ENCODE measurements around the gene UBAP2.

The UBAP2 gene

GRCh38 chr9:34048727-34049629 lies at the start of gene UBAP2:
Gene UBAP2 (minus strand): TSS chr9:34048887. CDS start chr9:34017148, 31,739 bp downstream.
- Histone ChIP-seq H2AFZ (ENCODE audit: low read length) (peak within 1 kb of the TSS; percentile 92), H3F3A (ENCODE audit: insufficient read depth, low read length) (peaks cover 25% of the 10 kb centered on the region), H3K4me2 (ENCODE audit: low read depth, low read length) (peak within 1 kb of the TSS; percentile 94), H3K36me3 (replicated peaks; ENCODE audit: insufficient read depth, low read length) (no peaks in the 10 kb centered on the region; the same call in 1 of the 2 replicates), H3K4me1 (ENCODE audit: low read length) (peaks cover 28% of the 10 kb centered on the region), H3K27ac (ENCODE audit: low read length) (peak within 1 kb of the TSS; percentile 88), H3K9ac (ENCODE audit: low read length) (peak within 1 kb of the TSS; percentile 98), H4K20me1 (ENCODE audit: insufficient read depth, low read length) (0 out of 2 replicates have a peak, but pooled peaks cover 5% of the 10 kb centered on the region), H3K9me3 (replicated peaks; ENCODE audit: insufficient read depth, low read length) (no peaks in the 10 kb centered on the region), H3K9me2 (replicated peaks; ENCODE audit: insufficient read depth, low read length) (no peaks in the 10 kb centered on the region), H3K27me3 (replicated peaks; ENCODE audit: insufficient read depth, low read length) (no peaks in the 10 kb centered on the region), H3K4me3 (ENCODE audit: low read length) (peak within 1 kb of the TSS; percentile 97), H3K79me2 (ENCODE audit: low read length) (peaks cover 47% of the 10 kb centered on the region)
- TF ChIP-seq EZH2 (optimal IDR thresholded peaks at IDR 0.05; ENCODE audit: low read depth, low read length) (no peak), CTCF (IDR thresholded peaks at IDR 0.05; ENCODE audit: low read length) (no peak), EZH2phosphoT487 (IDR thresholded peaks at IDR 0.05; ENCODE audit: low read length) (no peak)
- peak; percentile 98 for DNase-seq

GRCh38 chr9:34098307-34098706 lies 49.6 kb upstream of the UBAP2 start:
- Histone ChIP-seq H4K20me1 (ENCODE audit: insufficient read depth, low read length) (no peaks in the 10 kb centered on the region), H3F3A (ENCODE audit: insufficient read depth, low read length) (no peaks in the 10 kb centered on the region), H3K9me3 (replicated peaks; ENCODE audit: insufficient read depth, low read length) (no peaks in the 10 kb centered on the region), H3K4me1 (ENCODE audit: low read length) (no peaks in the 10 kb centered on the region), H3K27me3 (replicated peaks; ENCODE audit: insufficient read depth, low read length) (no peaks in the 10 kb centered on the region), H3K27ac (ENCODE audit: low read length) (no peak overlapping the region), H2AFZ (ENCODE audit: low read length) (no peak overlapping the region), H3K4me2 (ENCODE audit: low read depth, low read length) (no peak overlapping the region), H3K79me2 (ENCODE audit: low read length) (no peaks in the 10 kb centered on the region; the same call in none of the 2 replicates), H3K4me3 (ENCODE audit: low read length) (no peak overlapping the region), H3K9ac (ENCODE audit: low read length) (no peak overlapping the region), H3K9me2 (replicated peaks; ENCODE audit: insufficient read depth, low read length) (no peaks in the 10 kb centered on the region), H3K36me3 (replicated peaks; ENCODE audit: insufficient read depth, low read length) (peaks cover 5% of the 10 kb centered on the region)
- no peak for TF ChIP-seq CTCF (IDR thresholded peaks at IDR 0.05; ENCODE audit: low read length)
- no peak for DNase-seq

GRCh38 chr9:34097865-34098264 lies 49.2 kb upstream of the UBAP2 start:
- Histone ChIP-seq H2AFZ (ENCODE audit: low read length) (no peak overlapping the region), H3K79me2 (ENCODE audit: low read length) (no peaks in the 10 kb centered on the region; the same call in none of the 2 replicates), H3K9me2 (replicated peaks; ENCODE audit: insufficient read depth, low read length) (no peaks in the 10 kb centered on the region), H3F3A (ENCODE audit: insufficient read depth, low read length) (no peaks in the 10 kb centered on the region), H3K27me3 (replicated peaks; ENCODE audit: insufficient read depth, low read length) (no peaks in the 10 kb centered on the region), H3K36me3 (replicated peaks; ENCODE audit: insufficient read depth, low read length) (peaks cover 5% of the 10 kb centered on the region), H3K27ac (ENCODE audit: low read length) (no peak overlapping the region), H4K20me1 (ENCODE audit: insufficient read depth, low read length) (no peaks in the 10 kb centered on the region), H3K4me2 (ENCODE audit: low read depth, low read length) (no peak overlapping the region), H3K9me3 (replicated peaks; ENCODE audit: insufficient read depth, low read length) (no peaks in the 10 kb centered on the region), H3K4me3 (ENCODE audit: low read length) (no peak overlapping the region), H3K4me1 (ENCODE audit: low read length) (no peaks in the 10 kb centered on the region), H3K9ac (ENCODE audit: low read length) (no peak overlapping the region)
- TF ChIP-seq EZH2 (optimal IDR thresholded peaks at IDR 0.05; ENCODE audit: low read depth, low read length) (no peak), EZH2phosphoT487 (IDR thresholded peaks at IDR 0.05; ENCODE audit: low read length) (no peak)
- no peak for DNase-seq

GRCh38 chr9:34096751-34097150 lies 48.1 kb upstream of the UBAP2 start:
- no peak for TF ChIP-seq EZH2phosphoT487 (IDR thresholded peaks at IDR 0.05; ENCODE audit: low read length)
- no peak for TF ChIP-seq CTCF (IDR thresholded peaks at IDR 0.05; ENCODE audit: low read length)
- no peak for TF ChIP-seq EZH2 (optimal IDR thresholded peaks at IDR 0.05; ENCODE audit: low read depth, low read length)
- no peak overlapping the region for H3K9ac ChIP-seq (ENCODE audit: low read length)

More at GRCh38 chr9:34096751-34097150, 48.1 kb upstream of the UBAP2 start:
- Histone ChIP-seq H3K4me2 (ENCODE audit: low read depth, low read length) (no peak overlapping the region), H3K27ac (ENCODE audit: low read length) (no peak overlapping the region), H3K9me3 (replicated peaks; ENCODE audit: insufficient read depth, low read length) (no peaks in the 10 kb centered on the region), H3F3A (ENCODE audit: insufficient read depth, low read length) (no peaks in the 10 kb centered on the region), H4K20me1 (ENCODE audit: insufficient read depth, low read length) (no peaks in the 10 kb centered on the region), H3K27me3 (replicated peaks; ENCODE audit: insufficient read depth, low read length) (no peaks in the 10 kb centered on the region), H2AFZ (ENCODE audit: low read length) (no peak overlapping the region), H3K9me2 (replicated peaks; ENCODE audit: insufficient read depth, low read length) (no peaks in the 10 kb centered on the region), H3K4me1 (ENCODE audit: low read length) (no peaks in the 10 kb centered on the region), H3K79me2 (ENCODE audit: low read length) (no peaks in the 10 kb centered on the region; the same call in none of the 2 replicates), H3K36me3 (replicated peaks; ENCODE audit: insufficient read depth, low read length) (peaks cover 5% of the 10 kb centered on the region), H3K4me3 (ENCODE audit: low read length) (no peak overlapping the region)
- no peak for DNase-seq
